ENCODE data around the gene PDZD2.

DNA sequence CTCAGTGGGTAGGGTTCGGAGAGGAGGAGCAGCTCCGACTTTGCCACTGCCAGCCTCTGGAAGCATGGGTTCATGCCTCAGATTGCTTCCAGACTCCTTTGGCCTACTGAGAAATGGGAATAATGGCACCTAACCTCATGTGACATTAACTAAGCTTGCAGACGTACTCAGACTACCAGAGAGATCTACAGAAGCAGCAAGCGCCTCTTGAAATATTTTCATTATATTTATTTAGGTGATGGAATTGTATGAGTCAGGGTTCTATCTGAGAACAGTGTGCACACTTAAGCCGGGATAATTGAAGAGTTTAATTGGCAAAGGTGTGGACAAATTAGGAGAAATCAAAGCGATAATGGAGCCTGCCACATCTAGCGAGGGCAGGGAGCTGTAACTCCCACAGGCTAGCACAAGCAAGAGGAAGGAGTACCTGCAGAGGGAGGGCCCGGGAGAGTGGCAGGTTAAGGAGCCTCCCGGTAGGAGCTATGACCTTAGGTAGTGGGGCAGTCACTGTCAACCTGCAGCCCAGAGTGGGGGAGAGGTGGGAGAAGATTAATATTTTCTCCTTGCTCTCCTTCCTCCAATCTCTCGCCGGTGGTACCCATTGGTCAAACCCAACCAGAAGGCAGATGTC, 12.2 kb upstream of the PDZD2 start:
- TF ChIP-seq SMC3 (conservative IDR thresholded peaks at IDR 0.05; ENCODE audit: poor library complexity): no peak
- TF ChIP-seq CTCF (IDR thresholded peaks at IDR 0.05; ENCODE audit: poor library complexity, severe bottlenecking): no peak
- TF ChIP-seq TAF1 (IDR thresholded peaks at IDR 0.05; ENCODE audit: low read depth): no peak
- no peak for TF ChIP-seq EP300 (conservative IDR thresholded peaks at IDR 0.05; ENCODE audit: poor library complexity, severe bottlenecking)
- no peak for TF ChIP-seq REST (IDR thresholded peaks at IDR 0.05; ENCODE audit: borderline replicate concordance)
- TF ChIP-seq EZH2 (IDR thresholded peaks at IDR 0.05; ENCODE audit: borderline replicate concordance, insufficient read depth, low read length, poor library complexity, severe bottlenecking): no peak
- TF ChIP-seq RAD21 (conservative IDR thresholded peaks at IDR 0.05): no peak
